Activated gamma-delta T cell treated with Interleukin-2 at 50 U/mL for 16 hours (primary cell): ENCODE measurements around the gene CPNE6.

Source experiments
- DNase-seq: peaks from one replicate; pipeline ENCODE4 v3.0.0-alpha.2; 2020

The CPNE6 gene

GRCh38 chr14:24070285-24071143 lies 848 bp upstream of the CPNE6 start:
- no peak for DNase-seq

GRCh38 chr14:24071836-24072430 lies 571 bp downstream of the CPNE6 start:
- DNase-seq = no peak

- DNase-seq = no peak
Observed at GRCh38 chr14:24072436-24072835, 1.1 kb downstream of the CPNE6 start.

- DNase-seq = no peak
Observed at GRCh38 chr14:24072881-24073877, 1.8 kb downstream of the CPNE6 start.

- DNase-seq = no peak
Observed at GRCh38 chr14:24074625-24075484, 3.5 kb downstream of the CPNE6 start.

GRCh38 chr14:24075485-24076301 lies 4.3 kb downstream of the CPNE6 start:
- no peak for DNase-seq

GRCh38 chr14:24076302-24076601 lies 4.9 kb downstream of the CPNE6 start:
- no peak for DNase-seq

- DNase-seq = no peak
Observed at GRCh38 chr14:24077086-24077485, 5.7 kb downstream of the CPNE6 start.

GRCh38 chr14:24078146-24078545 lies 6.8 kb downstream of the CPNE6 start:
- DNase-seq = no peak

GRCh38 chr14:24079491-24080141 lies 8.3 kb downstream of the CPNE6 start:
- no peak for DNase-seq

- DNase-seq = no peak
Observed at GRCh38 chr14:24080142-24080530, 8.8 kb downstream of the CPNE6 start.

GRCh38 chr14:24080888-24081738 lies 9.8 kb downstream of the CPNE6 start:
- peak; percentile 64 for DNase-seq

GRCh38 chr14:24081739-24082211 lies 10.4 kb downstream of the CPNE6 start:
- DNase-seq = no peak

- no peak for DNase-seq
Observed at GRCh38 chr14:24082411-24083080, 11.2 kb downstream of the CPNE6 start.

GRCh38 chr14:24083462-24083861 lies 12.1 kb downstream of the CPNE6 start:
- DNase-seq = no peak

- DNase-seq = no peak
Observed at GRCh38 chr14:24084440-24084839, 13.1 kb downstream of the CPNE6 start.

GRCh38 chr14:24085215-24085614 lies 13.9 kb downstream of the CPNE6 start:
- no peak for DNase-seq

GRCh38 chr14:24086193-24086955 lies 15.0 kb downstream of the CPNE6 start:
- no peak for DNase-seq
